Dendritic cell treated with granulocyte-macrophage colony-stimulating factor and Interleukin-4, amounts not matched to agents 40 ng/mL and 50 ng/mL, for 4 days (primary cell): ENCODE measurements around the gene OLFML3.

Experiments used
- H3K27ac Mint-ChIP-seq: one replicate; pipeline ENCODE4 v1.8.0; 2022; ENCODE audit warnings: mild to moderate bottlenecking, mixed read lengths
- H3K27me3 Mint-ChIP-seq: one replicate; pipeline ENCODE4 v1.8.0; 2022; ENCODE audit warnings: mild to moderate bottlenecking, mixed read lengths
- H3K36me3 Mint-ChIP-seq: one replicate; pipeline ENCODE4 v1.8.0; 2022; ENCODE audit warnings: low read depth, mixed read lengths
- H3K4me1 Mint-ChIP-seq: one replicate; pipeline ENCODE4 v1.8.0; 2022; ENCODE audit warnings: low read depth, mixed read lengths
- H3K4me3 Mint-ChIP-seq: one replicate; pipeline ENCODE4 v1.8.0; 2022; ENCODE audit warnings: mild to moderate bottlenecking, moderate library complexity, mixed read lengths
- H3K9me3 Mint-ChIP-seq: one replicate; pipeline ENCODE4 v1.8.0; 2022; ENCODE audit warnings: mixed read lengths
- intact Hi-C: fragments of 100-400 bp; cut with micrococcal nuclease; formaldehyde crosslinking; loops from one replicate; pipeline ENCODE4 v1.15.0; 2022

OLFML3 gene, protein sequence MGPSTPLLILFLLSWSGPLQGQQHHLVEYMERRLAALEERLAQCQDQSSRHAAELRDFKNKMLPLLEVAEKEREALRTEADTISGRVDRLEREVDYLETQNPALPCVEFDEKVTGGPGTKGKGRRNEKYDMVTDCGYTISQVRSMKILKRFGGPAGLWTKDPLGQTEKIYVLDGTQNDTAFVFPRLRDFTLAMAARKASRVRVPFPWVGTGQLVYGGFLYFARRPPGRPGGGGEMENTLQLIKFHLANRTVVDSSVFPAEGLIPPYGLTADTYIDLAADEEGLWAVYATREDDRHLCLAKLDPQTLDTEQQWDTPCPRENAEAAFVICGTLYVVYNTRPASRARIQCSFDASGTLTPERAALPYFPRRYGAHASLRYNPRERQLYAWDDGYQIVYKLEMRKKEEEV

DNA sequence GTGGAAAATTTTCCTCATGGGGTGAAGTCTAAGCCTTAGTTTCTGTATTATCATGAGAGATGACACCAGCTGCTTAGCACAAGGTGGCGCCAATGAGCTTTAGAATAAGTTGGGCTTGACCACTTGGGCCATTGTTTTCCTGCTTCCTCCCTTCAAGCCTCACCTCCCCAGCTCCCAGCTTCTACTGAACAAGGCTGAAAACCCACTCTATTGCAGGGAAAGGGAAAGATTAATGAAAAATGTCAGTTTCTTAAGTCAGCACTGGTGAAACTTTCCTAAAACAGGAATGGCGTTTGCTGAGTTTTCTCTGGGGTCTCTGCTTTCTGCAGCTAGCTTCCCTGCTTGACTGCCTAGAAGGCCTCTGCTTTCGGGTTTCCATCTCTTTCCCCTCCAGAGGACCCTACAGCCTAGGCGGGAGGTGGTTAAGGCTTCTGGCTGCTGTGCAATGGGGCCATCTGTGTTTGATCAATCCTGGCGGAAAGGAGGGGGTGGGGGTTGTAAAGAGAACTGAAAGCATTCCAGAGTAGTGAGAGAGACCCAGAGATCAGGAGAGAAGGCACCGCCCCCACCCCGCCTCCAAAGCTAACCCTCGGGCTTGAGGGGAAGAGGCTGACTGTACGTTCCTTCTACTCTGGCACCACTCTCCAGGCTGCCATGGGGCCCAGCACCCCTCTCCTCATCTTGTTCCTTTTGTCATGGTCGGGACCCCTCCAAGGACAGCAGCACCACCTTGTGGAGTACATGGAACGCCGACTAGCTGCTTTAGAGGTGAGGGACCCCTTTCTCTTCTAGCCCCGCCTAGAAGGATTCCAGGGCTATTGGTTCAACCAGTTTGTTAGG is at the start of gene OLFML3:
Gene OLFML3 (plus strand): TSS at position 612 of the 840 bp plus-strand sequence. CDS start 43 bp downstream, at position 655.
- intact Hi-C loops = loop anchor here (1.0 to 10.0 kb wide), 4 partner anchors 103 to 446 kb away; no protein-coding TSS in a partner anchor
- peaks cover 76% of the 10 kb centered on the region for H3K4me1 Mint-ChIP-seq
- no peaks in the 10 kb centered on the region for H3K9me3 Mint-ChIP-seq
- H3K27ac Mint-ChIP-seq = peak within 1 kb of the TSS; percentile 67
- H3K27me3 Mint-ChIP-seq = peaks cover 7% of the 10 kb centered on the region
- peaks cover 31% of the 10 kb centered on the region for H3K36me3 Mint-ChIP-seq
- H3K4me3 Mint-ChIP-seq = peak within 1 kb of the TSS; percentile 63

DNA sequence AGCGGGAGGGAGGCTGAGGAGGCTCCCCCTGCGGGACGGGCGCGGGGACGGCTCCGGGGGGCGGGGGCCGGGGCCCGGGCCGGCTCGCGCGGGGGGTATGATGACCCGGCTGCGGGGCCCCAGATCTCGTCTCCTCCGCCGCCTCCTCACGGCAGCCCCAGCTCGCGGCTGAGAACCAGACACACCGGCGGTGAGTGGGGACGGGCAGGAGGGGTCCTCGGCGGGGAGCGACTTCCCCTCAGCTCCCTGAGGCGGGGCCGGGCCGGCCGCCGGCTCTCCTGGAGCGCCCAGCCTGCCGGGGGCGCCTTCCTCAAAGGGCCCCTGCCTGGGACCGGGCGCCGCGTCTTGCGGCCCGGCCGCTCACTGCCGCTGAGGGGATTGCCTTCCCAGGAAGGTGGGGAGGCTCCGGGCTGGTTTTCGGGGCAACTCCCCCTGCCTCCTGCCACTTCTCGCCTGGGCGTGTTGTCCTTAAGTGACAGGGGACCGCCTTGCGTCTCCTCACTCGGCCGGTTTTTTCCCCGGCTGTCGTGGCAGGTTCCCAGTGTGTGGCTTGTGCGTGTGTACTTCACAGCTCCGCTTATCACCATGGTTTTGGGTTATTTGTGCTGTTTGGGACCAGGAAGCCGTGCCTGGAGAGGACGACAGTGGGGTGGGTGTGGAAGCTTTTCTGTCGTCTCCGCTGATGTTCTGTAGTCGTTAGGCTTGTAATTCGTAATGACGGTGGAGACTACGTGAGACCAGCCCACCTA is 49.4 kb upstream of the OLFML3 start:
- H3K4me3 Mint-ChIP-seq = peak overlapping the region; percentile 97
- H3K27me3 Mint-ChIP-seq = no peaks in the 10 kb centered on the region
- peaks cover 34% of the 10 kb centered on the region for H3K36me3 Mint-ChIP-seq
- intact Hi-C loops = loop anchor here (1.0 to 5.0 kb wide), 3 partner anchors 25 to 118 kb away; partner anchors contain the start of genes DCLRE1B and RSBN1
- peak overlapping the region; percentile 98 for H3K27ac Mint-ChIP-seq
- peaks cover 63% of the 10 kb centered on the region for H3K4me1 Mint-ChIP-seq
- H3K9me3 Mint-ChIP-seq = no peaks in the 10 kb centered on the region

DNA sequence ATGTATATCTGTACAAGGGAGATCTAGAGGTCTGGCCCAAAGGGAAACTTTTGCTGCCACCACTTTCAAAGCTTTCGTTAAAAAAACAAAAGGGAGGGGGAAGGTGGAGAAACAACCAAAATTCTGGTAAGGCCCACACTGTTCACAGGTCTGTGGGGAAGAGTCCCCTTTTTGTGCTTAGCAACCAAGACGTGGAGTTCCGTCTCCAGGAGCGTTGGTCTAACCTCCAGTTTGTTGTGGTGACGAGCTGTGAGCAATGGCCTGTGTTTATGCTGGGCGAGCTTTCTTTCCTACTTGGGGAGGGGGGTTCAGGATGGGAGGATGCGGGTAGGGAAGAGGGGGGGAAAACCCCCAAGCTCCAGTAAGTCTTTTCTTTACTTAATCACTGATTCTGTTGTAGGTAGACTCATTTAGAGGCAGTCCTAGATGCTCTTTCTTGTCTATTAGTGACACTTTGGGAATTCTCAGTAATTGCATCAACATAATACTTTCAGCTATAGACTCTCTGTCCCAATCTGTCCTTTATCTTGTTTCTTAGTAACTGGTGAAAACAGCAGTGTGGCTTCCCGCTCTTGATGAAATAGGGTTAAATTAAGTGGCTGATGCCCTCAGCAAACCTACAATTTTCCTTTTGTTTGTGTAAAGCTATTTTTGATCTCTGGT is 48.6 kb upstream of the OLFML3 start:
- Mint-ChIP-seq H3K4me1 (peaks cover 63% of the 10 kb centered on the region), H3K27ac (peak overlapping the region; percentile 98), H3K4me3 (peak overlapping the region; percentile 97), H3K9me3 (no peaks in the 10 kb centered on the region), H3K36me3 (peaks cover 34% of the 10 kb centered on the region), H3K27me3 (no peaks in the 10 kb centered on the region)
- intact Hi-C loops = no loop called here

DNA sequence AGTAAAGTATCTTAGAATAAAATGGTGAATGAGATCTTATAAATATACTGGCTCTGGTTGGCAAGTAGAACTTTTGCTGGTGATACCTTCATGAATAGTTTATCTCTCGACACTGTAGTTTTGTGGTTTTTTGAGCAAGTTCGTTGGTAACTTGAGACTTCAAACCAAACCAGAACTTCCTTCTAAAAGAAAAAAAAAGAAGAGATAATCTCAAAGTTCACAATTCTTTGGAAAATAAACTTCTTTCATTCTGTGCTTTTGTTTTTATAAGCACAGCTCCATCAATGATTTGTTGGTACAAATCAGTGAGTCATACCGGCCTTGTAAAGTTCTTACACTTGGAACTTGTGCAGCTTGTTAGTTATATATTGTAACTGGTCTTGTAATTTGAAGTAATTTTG is 47.8 kb upstream of the OLFML3 start:
- Mint-ChIP-seq H3K27ac (peak overlapping the region; percentile 98), H3K9me3 (no peaks in the 10 kb centered on the region), H3K4me1 (peaks cover 58% of the 10 kb centered on the region), H3K27me3 (no peaks in the 10 kb centered on the region), H3K4me3 (peak overlapping the region; percentile 97), H3K36me3 (peaks cover 34% of the 10 kb centered on the region)
- intact Hi-C loops = no loop called here

DNA sequence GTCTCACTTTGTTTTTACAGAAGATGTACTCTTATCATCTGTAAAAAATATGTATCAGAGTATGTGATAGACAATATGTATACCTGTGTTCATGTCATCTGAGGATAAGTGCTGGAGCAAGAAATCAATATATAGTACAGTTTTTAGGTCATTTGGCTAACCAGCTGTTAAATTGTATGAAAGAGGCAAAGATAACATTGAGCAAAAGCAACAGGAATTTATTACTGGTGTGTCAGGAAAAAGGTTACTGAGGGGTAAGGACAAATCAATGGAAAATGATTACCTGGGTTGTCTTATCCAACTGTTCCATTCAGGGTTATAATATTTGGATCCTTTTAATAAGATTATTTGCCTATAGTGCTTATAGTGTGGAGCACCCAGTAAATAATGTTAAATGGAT is 45.3 kb upstream of the OLFML3 start:
- intact Hi-C loops = no loop called here
- no peak overlapping the region for H3K4me3 Mint-ChIP-seq

DNA sequence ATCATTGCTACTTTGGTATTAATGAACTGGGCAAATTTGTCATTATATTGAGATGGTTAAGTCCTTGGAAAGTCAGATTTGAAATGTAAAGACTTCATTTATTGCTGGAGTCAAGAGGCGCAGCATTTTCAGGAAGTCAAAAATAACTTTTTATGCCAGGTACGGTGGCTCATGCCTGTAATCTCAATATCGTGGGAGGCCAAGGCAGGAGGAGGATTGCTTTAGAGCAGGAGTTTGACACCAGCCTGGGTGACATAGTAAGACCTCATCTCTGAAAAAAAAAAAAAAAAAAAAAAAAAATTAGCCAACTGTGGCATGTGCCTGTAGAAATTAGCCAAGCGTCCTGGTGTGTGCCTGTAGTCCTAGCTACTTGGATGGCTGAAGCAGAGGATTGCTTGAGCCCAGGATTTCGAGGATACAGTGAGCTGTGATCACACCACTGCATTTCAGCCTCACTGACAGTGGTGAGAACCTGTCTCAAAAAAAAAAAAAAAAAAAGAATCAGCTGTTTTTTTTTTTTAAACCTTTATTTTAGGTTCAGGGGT is 44.7 kb upstream of the OLFML3 start:
- Mint-ChIP-seq H3K36me3 (peaks cover 36% of the 10 kb centered on the region), H3K27ac (no peak overlapping the region), H3K4me3 (no peak overlapping the region), H3K27me3 (no peaks in the 10 kb centered on the region), H3K4me1 (peaks cover 62% of the 10 kb centered on the region), H3K9me3 (no peaks in the 10 kb centered on the region)
- intact Hi-C loops = no loop called here

More for the DNA sequence above, 45.3 kb upstream of the OLFML3 start:
- Mint-ChIP-seq H3K27ac (peak overlapping the region; percentile 67), H3K9me3 (no peaks in the 10 kb centered on the region), H3K4me1 (peaks cover 57% of the 10 kb centered on the region), H3K27me3 (no peaks in the 10 kb centered on the region), H3K36me3 (peaks cover 42% of the 10 kb centered on the region)

DNA sequence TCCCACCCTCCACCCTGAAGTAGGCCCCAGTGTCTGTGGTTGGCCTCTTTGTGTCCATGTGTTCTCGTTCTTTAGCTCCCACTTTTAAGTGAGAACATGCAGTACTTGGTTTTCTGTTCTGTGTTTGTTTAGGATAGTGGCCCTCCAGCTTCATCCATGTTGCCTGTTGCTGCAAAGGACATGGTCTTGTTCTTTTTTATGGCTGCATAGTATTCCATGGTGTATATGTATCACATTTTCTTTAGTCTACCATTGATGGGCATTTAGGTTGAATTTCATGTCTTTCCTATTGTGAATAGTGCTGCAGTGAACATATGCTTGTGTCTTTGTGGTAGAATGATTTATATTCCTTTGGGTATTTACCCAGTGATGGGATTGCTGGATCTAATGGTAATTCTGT is 44.1 kb upstream of the OLFML3 start:
- intact Hi-C loops = no loop called here
- H3K9me3 Mint-ChIP-seq = no peaks in the 10 kb centered on the region
- H3K4me3 Mint-ChIP-seq = no peak overlapping the region

DNA sequence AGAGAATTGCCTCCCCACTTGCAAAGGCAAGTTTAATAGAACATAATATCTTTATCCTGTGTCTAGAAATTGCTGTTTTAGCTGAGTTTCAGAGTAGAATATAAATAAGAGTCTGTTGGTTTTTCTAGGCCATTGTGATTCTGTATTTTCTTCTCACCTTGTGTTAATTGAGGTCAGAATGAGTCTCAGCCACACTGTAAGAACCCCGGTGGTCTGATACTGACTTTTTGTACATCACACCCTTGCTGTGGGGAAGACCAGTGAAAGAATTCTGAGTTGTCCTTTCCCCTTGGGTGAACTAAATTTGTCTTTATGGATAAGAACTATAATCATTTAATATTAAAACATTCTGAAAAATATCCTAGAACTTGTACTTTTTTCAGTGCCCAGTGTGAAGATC is 43.3 kb upstream of the OLFML3 start:
- intact Hi-C loops = no loop called here

More for the DNA sequence above, 44.1 kb upstream of the OLFML3 start:
- Mint-ChIP-seq H3K27ac (no peak overlapping the region), H3K27me3 (no peaks in the 10 kb centered on the region), H3K36me3 (peaks cover 35% of the 10 kb centered on the region), H3K4me1 (peaks cover 68% of the 10 kb centered on the region)

DNA sequence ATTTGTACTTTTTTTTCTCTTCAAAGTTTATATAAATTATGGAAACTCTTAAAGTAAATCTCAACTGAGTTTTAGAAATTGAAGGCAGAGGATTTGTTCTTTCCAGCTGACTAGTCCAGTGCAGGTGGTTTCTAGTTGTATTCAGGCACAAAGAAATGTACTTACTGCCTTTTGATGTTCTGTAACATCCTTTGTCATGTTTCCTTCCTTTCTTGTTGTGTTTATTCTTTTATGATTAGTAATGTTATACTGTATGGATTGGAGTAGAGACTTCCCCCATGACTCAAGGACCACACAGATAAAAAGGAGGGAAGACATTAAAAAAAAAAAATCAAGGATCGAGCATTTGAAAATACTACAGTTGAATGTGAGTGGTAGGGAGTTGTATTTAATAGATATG is 42.1 kb upstream of the OLFML3 start:
- H3K4me3 Mint-ChIP-seq = no peak overlapping the region
- intact Hi-C loops = no loop called here
- H3K4me1 Mint-ChIP-seq = peaks cover 62% of the 10 kb centered on the region
- H3K9me3 Mint-ChIP-seq = no peaks in the 10 kb centered on the region
- peak overlapping the region; percentile 7 for H3K27ac Mint-ChIP-seq
- no peaks in the 10 kb centered on the region for H3K27me3 Mint-ChIP-seq
- H3K36me3 Mint-ChIP-seq = peaks cover 51% of the 10 kb centered on the region

More for the DNA sequence above, 43.3 kb upstream of the OLFML3 start:
- Mint-ChIP-seq H3K9me3 (no peaks in the 10 kb centered on the region), H3K27me3 (no peaks in the 10 kb centered on the region), H3K4me3 (no peak overlapping the region), H3K27ac (no peak overlapping the region), H3K36me3 (peaks cover 39% of the 10 kb centered on the region), H3K4me1 (peaks cover 69% of the 10 kb centered on the region)

DNA sequence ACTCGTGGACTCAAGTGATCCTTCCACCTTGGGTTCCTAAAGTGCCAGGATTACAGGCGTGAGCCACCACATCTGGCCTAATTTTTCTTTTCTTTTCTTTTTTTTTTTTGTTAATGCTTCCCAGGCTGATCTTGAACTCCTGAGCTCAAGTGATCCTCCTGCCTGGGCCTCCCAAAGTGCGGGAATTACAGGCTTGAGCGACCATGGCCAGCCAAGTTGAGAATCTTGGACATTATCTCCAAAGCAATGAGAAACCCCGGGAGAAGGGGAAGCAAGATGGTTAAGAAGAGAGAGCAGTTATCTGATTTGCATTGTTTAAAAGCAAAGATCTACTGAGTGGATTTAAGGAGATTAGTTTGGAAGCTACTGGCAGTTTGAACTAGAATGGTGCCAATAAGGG is 41.1 kb upstream of the OLFML3 start:
- Mint-ChIP-seq H3K27me3 (no peaks in the 10 kb centered on the region), H3K4me3 (no peak overlapping the region), H3K36me3 (peaks cover 55% of the 10 kb centered on the region), H3K4me1 (peaks cover 59% of the 10 kb centered on the region), H3K27ac (peak overlapping the region; percentile 7), H3K9me3 (no peaks in the 10 kb centered on the region)
- intact Hi-C loops = no loop called here

DNA sequence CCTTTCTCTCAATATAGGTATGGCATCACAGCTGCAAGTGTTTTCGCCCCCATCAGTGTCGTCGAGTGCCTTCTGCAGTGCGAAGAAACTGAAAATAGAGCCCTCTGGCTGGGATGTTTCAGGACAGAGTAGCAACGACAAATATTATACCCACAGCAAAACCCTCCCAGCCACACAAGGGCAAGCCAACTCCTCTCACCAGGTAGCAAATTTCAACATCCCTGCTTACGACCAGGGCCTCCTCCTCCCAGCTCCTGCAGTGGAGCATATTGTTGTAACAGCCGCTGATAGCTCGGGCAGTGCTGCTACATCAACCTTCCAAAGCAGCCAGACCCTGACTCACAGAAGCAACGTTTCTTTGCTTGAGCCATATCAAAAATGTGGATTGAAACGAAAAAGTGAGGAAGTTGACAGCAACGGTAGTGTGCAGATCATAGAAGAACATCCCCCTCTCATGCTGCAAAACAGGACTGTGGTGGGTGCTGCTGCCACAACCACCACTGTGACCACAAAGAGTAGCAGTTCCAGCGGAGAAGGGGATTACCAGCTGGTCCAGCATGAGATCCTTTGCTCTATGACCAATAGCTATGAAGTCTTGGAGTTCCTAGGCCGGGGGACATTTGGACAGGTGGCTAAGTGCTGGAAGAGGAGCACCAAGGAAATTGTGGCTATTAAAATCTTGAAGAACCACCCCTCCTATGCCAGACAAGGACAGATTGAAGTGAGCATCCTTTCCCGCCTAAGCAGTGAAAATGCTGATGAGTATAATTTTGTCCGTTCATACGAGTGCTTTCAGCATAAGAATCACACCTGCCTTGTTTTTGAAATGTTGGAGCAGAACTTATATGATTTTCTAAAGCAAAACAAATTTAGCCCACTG is 38.7 kb upstream of the OLFML3 start:
- Mint-ChIP-seq H3K36me3 (peaks cover 70% of the 10 kb centered on the region), H3K9me3 (no peaks in the 10 kb centered on the region), H3K4me3 (no peak overlapping the region), H3K27me3 (no peaks in the 10 kb centered on the region), H3K27ac (peak overlapping the region; percentile 35), H3K4me1 (peaks cover 62% of the 10 kb centered on the region)
- intact Hi-C loops = no loop called here

DNA sequence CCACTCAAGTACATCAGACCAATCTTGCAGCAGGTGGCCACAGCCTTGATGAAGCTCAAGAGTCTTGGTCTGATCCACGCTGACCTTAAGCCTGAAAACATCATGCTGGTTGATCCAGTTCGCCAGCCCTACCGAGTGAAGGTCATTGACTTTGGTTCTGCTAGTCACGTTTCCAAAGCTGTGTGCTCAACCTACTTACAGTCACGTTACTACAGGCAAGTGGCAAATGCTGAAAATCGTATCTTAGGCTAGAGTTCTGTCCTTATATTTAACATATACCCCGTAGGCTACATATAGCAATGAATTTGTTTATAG is 38.1 kb upstream of the OLFML3 start:
- Mint-ChIP-seq H3K36me3 (peaks cover 76% of the 10 kb centered on the region), H3K27ac (no peak overlapping the region), H3K4me3 (no peak overlapping the region), H3K27me3 (no peaks in the 10 kb centered on the region), H3K4me1 (peaks cover 67% of the 10 kb centered on the region), H3K9me3 (no peaks in the 10 kb centered on the region)
- intact Hi-C loops = no loop called here
